Measurements from ENCODE around the gene STARD9.

- TF ChIP-seq, protein P1, sequence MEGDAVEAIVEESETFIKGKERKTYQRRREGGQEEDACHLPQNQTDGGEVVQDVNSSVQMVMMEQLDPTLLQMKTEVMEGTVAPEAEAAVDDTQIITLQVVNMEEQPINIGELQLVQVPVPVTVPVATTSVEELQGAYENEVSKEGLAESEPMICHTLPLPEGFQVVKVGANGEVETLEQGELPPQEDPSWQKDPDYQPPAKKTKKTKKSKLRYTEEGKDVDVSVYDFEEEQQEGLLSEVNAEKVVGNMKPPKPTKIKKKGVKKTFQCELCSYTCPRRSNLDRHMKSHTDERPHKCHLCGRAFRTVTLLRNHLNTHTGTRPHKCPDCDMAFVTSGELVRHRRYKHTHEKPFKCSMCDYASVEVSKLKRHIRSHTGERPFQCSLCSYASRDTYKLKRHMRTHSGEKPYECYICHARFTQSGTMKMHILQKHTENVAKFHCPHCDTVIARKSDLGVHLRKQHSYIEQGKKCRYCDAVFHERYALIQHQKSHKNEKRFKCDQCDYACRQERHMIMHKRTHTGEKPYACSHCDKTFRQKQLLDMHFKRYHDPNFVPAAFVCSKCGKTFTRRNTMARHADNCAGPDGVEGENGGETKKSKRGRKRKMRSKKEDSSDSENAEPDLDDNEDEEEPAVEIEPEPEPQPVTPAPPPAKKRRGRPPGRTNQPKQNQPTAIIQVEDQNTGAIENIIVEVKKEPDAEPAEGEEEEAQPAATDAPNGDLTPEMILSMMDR (IDR thresholded peaks at IDR 0.05; ENCODE audit: insufficient read depth, low read depth, low read length): no peak
- no peak for TF ChIP-seq EZH2 (IDR thresholded peaks at IDR 0.05; ENCODE audit: insufficient read depth, low read length)
Measured at GRCh38 chr15:42712584-42712983, 137.2 kb downstream of the STARD9 start.
